BJ (cell line): Measurements from ENCODE around the gene SPOPL. TPM values are rescaled to one million over a fixed set of nuclear protein-coding genes. Genes with fewer than 3 reads are reported as not detected.

Experiments
- CTCF ChIA-PET: fragments of 350-600 bp; formaldehyde crosslinking; extraction: SDS; loops from one replicate; lab custom pipeline; 2021; ENCODE audit warnings: antibody characterized with exemption, inconsistent platforms; lab: Yijun Ruan, JAX
- POLR2A ChIA-PET: fragments of 300-600 bp; sonication (Branson Sonifier 250); formaldehyde crosslinking; extraction: SDS; loops from one replicate; lab custom pipeline; 2021; ENCODE audit warnings: antibody characterized with exemption; lab: Charles Lee
- DNase-seq: peaks from one replicate; pipeline ENCODE4 v3.0.0-alpha.2; 2011; ENCODE audit warnings: low read depth
- H3K27me3 ChIP-seq: 2 replicates; pipeline ENCODE4 v1.6.0; 2011; ENCODE audit warnings: low read length; ENCODE audit not compliant: control insufficient read depth, insufficient read depth
- H3K36me3 ChIP-seq: 2 replicates; pipeline ENCODE4 v1.5.1; 2011; ENCODE audit warnings: low read length; ENCODE audit not compliant: control insufficient read depth, insufficient read depth
- H3K4me3 ChIP-seq: 2 replicates; pipeline ENCODE4 v1.5.1; 2011; ENCODE audit warnings: low read depth, mild to moderate bottlenecking, control low read depth, low read length
- polyA plus RNA-seq: library from polyadenylated mRNA; depleted of rRNA; stranded (reverse); fragments of >200 nt; gene quantifications from 2 replicates; pipeline ENCODE4 v1.2.3, GENCODE V29; 2011
- TF ChIP-seq, protein P1 (sequence below): IDR thresholded peaks from 2 replicates; pipeline ENCODE4 v1.5.1; 2011; ENCODE audit warnings: low read depth, mild to moderate bottlenecking, control low read depth, inconsistent platforms, low read length, moderate library complexity; ENCODE audit not compliant: insufficient read depth

SPOPL gene
- polyA plus RNA-seq, 1 experiment = 5.8 TPM

DNA sequence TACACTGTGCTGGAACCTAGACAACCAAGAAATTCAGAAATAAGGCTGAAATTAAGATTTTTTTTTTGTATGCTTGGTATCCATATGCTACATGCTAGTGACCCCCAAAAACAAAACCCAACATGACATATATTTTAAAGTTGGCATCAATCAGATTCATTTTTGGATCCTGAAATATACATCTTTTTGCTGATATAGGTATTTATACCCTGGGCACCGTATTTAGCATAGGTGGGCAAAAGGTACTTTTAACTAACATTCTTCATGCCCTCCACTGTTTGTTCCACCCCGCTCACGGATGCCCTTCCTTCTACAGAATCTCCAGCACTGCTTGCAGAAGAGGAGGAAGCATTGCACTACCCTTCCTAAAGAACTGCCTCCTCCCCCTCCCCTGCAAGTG is 52.6 kb downstream of the SPOPL start:
- Histone ChIP-seq H3K27me3 (no peaks in the 10 kb centered on the region), H3K4me3 (no peak overlapping the region), H3K36me3 (peaks cover 4% of the 10 kb centered on the region)
- TF ChIP-seq, protein P1, sequence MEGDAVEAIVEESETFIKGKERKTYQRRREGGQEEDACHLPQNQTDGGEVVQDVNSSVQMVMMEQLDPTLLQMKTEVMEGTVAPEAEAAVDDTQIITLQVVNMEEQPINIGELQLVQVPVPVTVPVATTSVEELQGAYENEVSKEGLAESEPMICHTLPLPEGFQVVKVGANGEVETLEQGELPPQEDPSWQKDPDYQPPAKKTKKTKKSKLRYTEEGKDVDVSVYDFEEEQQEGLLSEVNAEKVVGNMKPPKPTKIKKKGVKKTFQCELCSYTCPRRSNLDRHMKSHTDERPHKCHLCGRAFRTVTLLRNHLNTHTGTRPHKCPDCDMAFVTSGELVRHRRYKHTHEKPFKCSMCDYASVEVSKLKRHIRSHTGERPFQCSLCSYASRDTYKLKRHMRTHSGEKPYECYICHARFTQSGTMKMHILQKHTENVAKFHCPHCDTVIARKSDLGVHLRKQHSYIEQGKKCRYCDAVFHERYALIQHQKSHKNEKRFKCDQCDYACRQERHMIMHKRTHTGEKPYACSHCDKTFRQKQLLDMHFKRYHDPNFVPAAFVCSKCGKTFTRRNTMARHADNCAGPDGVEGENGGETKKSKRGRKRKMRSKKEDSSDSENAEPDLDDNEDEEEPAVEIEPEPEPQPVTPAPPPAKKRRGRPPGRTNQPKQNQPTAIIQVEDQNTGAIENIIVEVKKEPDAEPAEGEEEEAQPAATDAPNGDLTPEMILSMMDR = no peak
- CTCF ChIA-PET = no interaction called here
- POLR2A ChIA-PET = no interaction called here
- DNase-seq = no peak

DNA sequence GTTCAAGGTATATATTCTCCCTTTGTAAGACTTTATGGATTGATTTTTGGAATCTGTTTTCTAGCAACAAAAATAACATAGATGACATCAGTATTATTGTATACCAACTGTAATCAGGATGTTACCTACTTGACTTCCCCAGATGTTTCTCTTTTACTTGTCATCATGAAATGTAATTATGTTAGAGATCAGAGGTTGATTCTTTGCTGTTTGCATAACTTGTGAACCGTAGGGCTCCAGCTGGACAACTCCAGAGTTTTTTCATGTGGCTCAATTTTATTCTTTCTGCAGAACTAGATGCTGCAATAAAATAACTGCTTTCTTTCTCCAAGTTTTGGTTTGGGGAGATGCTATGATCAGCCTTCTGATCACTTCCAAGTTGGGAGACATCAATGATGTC is 58.1 kb downstream of the SPOPL start:
- POLR2A ChIA-PET = no interaction called here

DNA sequence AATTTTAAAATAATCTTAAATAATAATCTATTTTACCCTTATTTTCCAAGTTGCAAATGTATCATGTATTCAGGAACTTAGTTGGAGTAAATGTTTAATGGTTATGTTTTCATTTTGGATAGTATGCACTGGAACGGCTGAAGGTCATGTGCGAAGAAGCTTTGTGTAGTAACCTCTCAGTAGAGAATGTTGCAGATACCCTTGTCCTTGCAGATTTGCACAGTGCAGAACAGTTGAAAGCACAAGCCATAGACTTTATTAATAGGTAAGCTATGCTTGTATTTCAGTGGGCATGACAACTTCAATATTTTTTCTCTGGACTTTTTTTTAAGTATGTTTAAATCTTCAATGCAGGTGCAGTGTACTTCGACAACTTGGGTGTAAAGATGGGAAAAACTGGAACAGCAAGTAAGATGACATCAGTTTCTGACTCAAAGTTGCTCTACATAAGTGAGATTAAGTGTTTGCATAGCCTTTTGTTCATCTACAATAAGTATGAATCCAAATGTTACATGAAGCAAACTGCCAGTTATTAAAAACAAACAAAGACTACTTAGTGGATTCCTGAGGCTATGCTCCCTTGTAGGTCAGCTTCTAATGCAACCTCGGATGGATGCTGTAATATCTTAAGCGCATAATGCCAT is 63.1 kb downstream of the SPOPL start:
- CTCF ChIA-PET = no interaction called here

More for the DNA sequence above, 58.1 kb downstream of the SPOPL start:
- Histone ChIP-seq H3K4me3 (no peak overlapping the region), H3K36me3 (0 out of 2 replicates have a peak, but pooled peaks cover 2% of the 10 kb centered on the region), H3K27me3 (no peaks in the 10 kb centered on the region)
- no peak for DNase-seq
- TF ChIP-seq, protein P1 = no peak
- CTCF ChIA-PET = no interaction called here

DNA sequence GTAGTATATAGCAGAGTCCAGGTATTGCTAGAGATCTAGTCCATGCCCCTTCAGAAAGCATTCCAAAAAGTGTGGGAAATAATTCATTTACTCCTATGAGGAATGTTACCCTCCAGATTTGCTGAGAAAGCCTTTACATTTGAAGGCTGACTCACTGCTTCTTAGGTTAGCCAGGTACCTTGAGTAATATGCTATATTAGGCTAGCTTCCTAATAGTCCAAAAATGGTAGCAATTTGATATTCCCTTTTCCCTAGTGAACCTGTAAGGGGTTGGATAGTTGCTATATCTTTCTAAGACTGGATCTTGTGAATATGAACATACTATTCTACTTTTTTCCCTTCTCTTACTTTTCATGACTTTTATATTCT is 63.6 kb downstream of the SPOPL start:
- no peaks in the 10 kb centered on the region for H3K27me3 ChIP-seq
- peaks cover 1% of the 10 kb centered on the region; the same call in 1 of the 2 replicates for H3K36me3 ChIP-seq
- no peak for DNase-seq
- TF ChIP-seq, protein P1 = no peak
- ChIA-PET CTCF (no interaction called here), POLR2A (no interaction called here)
- H3K4me3 ChIP-seq = no peak overlapping the region

More for the DNA sequence above, 63.1 kb downstream of the SPOPL start:
- TF ChIP-seq, protein P1 = no peak
- peaks cover 1% of the 10 kb centered on the region; the same call in 1 of the 2 replicates for H3K36me3 ChIP-seq
- no peak for DNase-seq
- POLR2A ChIA-PET = no interaction called here
- H3K27me3 ChIP-seq = no peaks in the 10 kb centered on the region
- no peak overlapping the region for H3K4me3 ChIP-seq

DNA sequence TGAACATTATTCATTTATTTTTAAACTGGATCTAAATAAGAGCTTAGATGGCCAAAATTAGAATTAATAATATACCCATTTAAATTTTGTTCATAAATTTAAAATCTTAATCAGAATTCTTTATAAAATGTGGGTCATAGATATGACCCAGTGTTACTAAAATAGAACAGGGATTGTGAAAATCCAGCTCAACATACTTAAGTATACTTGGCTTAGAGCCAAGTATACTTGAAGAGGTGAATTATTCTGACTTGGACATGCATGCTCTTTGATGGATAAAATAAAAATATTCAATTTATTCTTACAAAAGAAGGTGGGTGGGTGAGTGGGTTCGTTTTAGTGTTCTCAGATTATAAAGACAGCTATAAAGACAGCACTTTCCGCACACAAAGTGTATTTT is 70.7 kb downstream of the SPOPL start:
- Histone ChIP-seq H3K27me3 (no peaks in the 10 kb centered on the region), H3K36me3 (0 out of 2 replicates have a peak, but pooled peaks cover 1% of the 10 kb centered on the region), H3K4me3 (no peak overlapping the region)
- TF ChIP-seq, protein P1 = no peak
- DNase-seq = no peak
- ChIA-PET CTCF (no interaction called here), POLR2A (no interaction called here)
